ENCODE measurements around the gene SERPIND1. TPM values are rescaled to one million over a fixed set of nuclear protein-coding genes. Genes with fewer than 3 reads are reported as not detected.

The SERPIND1 gene
- total RNA-seq, 4 donors from 2014 or later, result 0.24 to 0.37 TPM; not detected in 2

GRCh38 chr22:20745119-20745518, 28.8 kb upstream of the SERPIND1 start:
- no peak for TF ChIP-seq CTCF (IDR thresholded peaks at IDR 0.05)
- ATAC-seq (ENCODE audit: low FRiP score) (no peak), DNase-seq (ENCODE audit: low spot score) (no peak)

GRCh38 chr22:20746431-20747189, 27.3 kb upstream of the SERPIND1 start:
- ATAC-seq (ENCODE audit: low FRiP score), result no peak
- no peak for TF ChIP-seq CTCF (IDR thresholded peaks at IDR 0.05)
- DNase-seq (ENCODE audit: low spot score), result no peak

- ATAC-seq (ENCODE audit: low FRiP score), result no peak
- no peak for DNase-seq (ENCODE audit: low spot score)
- TF ChIP-seq CTCF (IDR thresholded peaks at IDR 0.05), result no peak
These were observed 26.7 kb upstream of the SERPIND1 start for GRCh38 chr22:20747223-20747622.

- TF ChIP-seq CTCF (IDR thresholded peaks at IDR 0.05), result no peak
- no peak for DNase-seq (ENCODE audit: low spot score)
- no peak for ATAC-seq (ENCODE audit: low FRiP score)
These were observed 25.8 kb upstream of the SERPIND1 start for GRCh38 chr22:20748082-20748481.

- no peak for ATAC-seq (ENCODE audit: low FRiP score)
- TF ChIP-seq CTCF (IDR thresholded peaks at IDR 0.05), result no peak
- DNase-seq (ENCODE audit: low spot score), result no peak
These were observed 25.0 kb upstream of the SERPIND1 start for GRCh38 chr22:20748731-20749428.

- no peak for DNase-seq (ENCODE audit: low spot score)
- TF ChIP-seq CTCF (IDR thresholded peaks at IDR 0.05), result no peak
- no peak for ATAC-seq (ENCODE audit: low FRiP score)
These were observed 24.5 kb upstream of the SERPIND1 start for GRCh38 chr22:20749453-20749852.

All from omental fat pad (tissue), 4 donors.